Peyer's patch (tissue), 4 donors: ENCODE data around the gene NPRL2.
A peak's percentile ranks its signal among the peaks of the same experiment; 100 is the strongest.

Source experiments
- POLR2A ChIP-seq, 2 donors: fragments of 450-650 bp; IDR thresholded peaks; one replicate each; pipeline ENCODE4 v1.5.1; 2017; ENCODE audit warnings: antibody characterized with exemption in 2 of 2, mild to moderate bottlenecking in 2 of 2, moderate library complexity in 2 of 2
- TF ChIP-seq, protein P1 (sequence below), 6 experiments: fragments of 450-650 bp in 4 of 6; fragments of 200-600 bp in 2 of 6; sonication (generic) in 1 of 6; IDR thresholded peaks; one replicate each; pipeline ENCODE4 v1.5.1; 2017 to 2019; ENCODE audit warnings: antibody characterized with exemption in 6 of 6, mild to moderate bottlenecking in 3 of 6, moderate library complexity in 1 of 6

GRCh38 chr3:50358911-50359759 is 8.6 kb upstream of the NPRL2 start, which contains the start of gene TMEM115:
- TF ChIP-seq, protein P1, sequence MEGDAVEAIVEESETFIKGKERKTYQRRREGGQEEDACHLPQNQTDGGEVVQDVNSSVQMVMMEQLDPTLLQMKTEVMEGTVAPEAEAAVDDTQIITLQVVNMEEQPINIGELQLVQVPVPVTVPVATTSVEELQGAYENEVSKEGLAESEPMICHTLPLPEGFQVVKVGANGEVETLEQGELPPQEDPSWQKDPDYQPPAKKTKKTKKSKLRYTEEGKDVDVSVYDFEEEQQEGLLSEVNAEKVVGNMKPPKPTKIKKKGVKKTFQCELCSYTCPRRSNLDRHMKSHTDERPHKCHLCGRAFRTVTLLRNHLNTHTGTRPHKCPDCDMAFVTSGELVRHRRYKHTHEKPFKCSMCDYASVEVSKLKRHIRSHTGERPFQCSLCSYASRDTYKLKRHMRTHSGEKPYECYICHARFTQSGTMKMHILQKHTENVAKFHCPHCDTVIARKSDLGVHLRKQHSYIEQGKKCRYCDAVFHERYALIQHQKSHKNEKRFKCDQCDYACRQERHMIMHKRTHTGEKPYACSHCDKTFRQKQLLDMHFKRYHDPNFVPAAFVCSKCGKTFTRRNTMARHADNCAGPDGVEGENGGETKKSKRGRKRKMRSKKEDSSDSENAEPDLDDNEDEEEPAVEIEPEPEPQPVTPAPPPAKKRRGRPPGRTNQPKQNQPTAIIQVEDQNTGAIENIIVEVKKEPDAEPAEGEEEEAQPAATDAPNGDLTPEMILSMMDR (IDR thresholded peaks at IDR 0.05), result no peak
- TF ChIP-seq POLR2A (IDR thresholded peaks at IDR 0.05), result peak; percentile 64 to 79
